ENCODE measurements around the gene PREP.

Gene PREP

DNA sequence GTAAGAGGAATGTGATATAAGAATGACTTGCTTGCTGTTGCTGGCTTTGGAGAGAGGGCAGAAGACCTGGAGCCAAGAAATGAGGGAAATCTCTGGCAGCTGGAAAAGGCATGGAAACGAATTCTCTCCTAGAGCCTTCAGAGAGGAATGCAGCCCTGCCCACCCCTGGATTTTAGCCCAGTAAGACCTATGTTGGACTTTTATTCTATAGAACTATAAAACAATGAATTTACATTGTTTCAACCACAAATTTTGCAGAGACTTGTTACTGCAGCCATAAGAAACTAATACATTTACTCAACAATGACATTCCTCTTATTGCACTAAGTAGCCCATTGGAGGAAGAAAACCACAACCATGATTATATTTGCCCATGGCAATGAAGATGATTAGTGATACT, 39.5 kb upstream of the PREP start:
- no peaks in the 10 kb centered on the region for H3K36me3 ChIP-seq
- H3K4me3 ChIP-seq (ENCODE audit: low read depth, low read length) = no peak overlapping the region
- TF ChIP-seq, protein P1, sequence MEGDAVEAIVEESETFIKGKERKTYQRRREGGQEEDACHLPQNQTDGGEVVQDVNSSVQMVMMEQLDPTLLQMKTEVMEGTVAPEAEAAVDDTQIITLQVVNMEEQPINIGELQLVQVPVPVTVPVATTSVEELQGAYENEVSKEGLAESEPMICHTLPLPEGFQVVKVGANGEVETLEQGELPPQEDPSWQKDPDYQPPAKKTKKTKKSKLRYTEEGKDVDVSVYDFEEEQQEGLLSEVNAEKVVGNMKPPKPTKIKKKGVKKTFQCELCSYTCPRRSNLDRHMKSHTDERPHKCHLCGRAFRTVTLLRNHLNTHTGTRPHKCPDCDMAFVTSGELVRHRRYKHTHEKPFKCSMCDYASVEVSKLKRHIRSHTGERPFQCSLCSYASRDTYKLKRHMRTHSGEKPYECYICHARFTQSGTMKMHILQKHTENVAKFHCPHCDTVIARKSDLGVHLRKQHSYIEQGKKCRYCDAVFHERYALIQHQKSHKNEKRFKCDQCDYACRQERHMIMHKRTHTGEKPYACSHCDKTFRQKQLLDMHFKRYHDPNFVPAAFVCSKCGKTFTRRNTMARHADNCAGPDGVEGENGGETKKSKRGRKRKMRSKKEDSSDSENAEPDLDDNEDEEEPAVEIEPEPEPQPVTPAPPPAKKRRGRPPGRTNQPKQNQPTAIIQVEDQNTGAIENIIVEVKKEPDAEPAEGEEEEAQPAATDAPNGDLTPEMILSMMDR (IDR thresholded peaks at IDR 0.05; ENCODE audit: low read depth, low read length) = no peak
- no peak for DNase-seq
- peaks cover 7% of the 10 kb centered on the region for H3K27me3 ChIP-seq
- H3K9me3 ChIP-seq = no peaks in the 10 kb centered on the region
- H3K4me1 ChIP-seq = no peaks in the 10 kb centered on the region

DNA sequence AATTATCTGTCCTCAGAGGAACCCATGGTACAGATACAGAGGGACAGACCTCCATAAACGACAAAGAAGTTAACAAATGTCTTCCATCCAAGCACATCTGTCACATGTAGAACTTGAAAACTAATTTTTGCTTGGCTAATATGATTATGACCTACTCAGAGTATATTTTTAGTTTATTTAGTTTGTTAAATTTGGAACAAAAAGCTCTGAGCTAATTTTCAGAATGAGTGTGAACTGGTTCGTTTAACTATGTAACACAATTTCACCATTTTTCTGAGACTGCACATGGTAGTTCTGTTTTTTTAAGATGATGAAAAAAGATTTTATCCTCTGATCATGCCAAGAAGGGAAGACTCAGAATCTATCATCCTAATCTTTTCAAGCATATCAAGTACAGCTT, 34.4 kb upstream of the PREP start:
- Histone ChIP-seq H3K9me3 (no peaks in the 10 kb centered on the region), H3K36me3 (no peaks in the 10 kb centered on the region), H3K27me3 (peaks cover 25% of the 10 kb centered on the region), H3K4me3 (ENCODE audit: low read depth, low read length) (no peak overlapping the region), H3K4me1 (no peaks in the 10 kb centered on the region)
- TF ChIP-seq, protein P1 (IDR thresholded peaks at IDR 0.05; ENCODE audit: low read depth, low read length) = no peak
- DNase-seq = no peak

DNA sequence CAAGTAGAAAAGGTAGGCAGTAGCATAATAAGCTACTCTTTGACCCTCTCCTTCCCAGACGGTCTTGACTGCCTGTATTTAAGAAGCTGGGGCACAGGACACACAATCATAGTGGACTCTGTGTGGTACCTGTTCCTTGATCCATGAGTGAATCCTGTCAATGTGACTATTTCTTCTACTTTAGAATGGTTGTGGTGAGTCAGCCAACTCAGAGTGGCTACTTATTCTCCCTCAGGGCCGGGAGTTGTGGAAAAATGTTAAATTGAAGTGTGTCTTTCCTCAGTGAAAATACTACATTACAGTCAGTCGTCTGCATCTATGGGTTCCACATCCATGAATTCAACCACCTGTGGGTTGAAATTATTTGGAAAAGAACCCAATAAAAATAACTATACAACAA, 30.8 kb upstream of the PREP start:
- Histone ChIP-seq H3K27me3 (peaks cover 25% of the 10 kb centered on the region), H3K4me3 (ENCODE audit: low read depth, low read length) (no peak overlapping the region), H3K9me3 (no peaks in the 10 kb centered on the region), H3K36me3 (no peaks in the 10 kb centered on the region), H3K4me1 (no peaks in the 10 kb centered on the region)
- DNase-seq = no peak
- TF ChIP-seq, protein P1 (IDR thresholded peaks at IDR 0.05; ENCODE audit: low read depth, low read length) = no peak

DNA sequence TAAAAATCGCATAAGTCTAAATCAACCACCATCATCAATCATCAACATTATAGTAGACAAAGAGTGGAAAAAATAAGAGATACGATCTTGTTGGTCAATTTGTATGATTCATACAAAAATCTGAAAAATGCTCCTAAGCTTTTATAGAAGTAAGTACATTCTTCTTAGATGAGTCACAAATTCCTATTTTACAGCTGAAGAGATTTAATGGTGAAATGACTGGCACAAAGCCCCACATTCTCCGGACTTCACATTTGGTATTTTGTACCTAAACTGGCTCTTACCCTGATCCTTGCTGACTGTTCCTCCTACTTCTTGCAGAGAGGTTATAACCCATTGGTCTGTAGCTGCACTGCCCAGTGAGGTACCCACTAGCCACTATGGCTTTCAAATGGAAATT, 29.9 kb upstream of the PREP start:
- Histone ChIP-seq H3K36me3 (no peaks in the 10 kb centered on the region), H3K27me3 (peaks cover 25% of the 10 kb centered on the region), H3K4me3 (ENCODE audit: low read depth, low read length) (no peak overlapping the region), H3K4me1 (no peaks in the 10 kb centered on the region), H3K9me3 (no peaks in the 10 kb centered on the region)
- no peak for DNase-seq
- TF ChIP-seq, protein P1 (IDR thresholded peaks at IDR 0.05; ENCODE audit: low read depth, low read length) = no peak

DNA sequence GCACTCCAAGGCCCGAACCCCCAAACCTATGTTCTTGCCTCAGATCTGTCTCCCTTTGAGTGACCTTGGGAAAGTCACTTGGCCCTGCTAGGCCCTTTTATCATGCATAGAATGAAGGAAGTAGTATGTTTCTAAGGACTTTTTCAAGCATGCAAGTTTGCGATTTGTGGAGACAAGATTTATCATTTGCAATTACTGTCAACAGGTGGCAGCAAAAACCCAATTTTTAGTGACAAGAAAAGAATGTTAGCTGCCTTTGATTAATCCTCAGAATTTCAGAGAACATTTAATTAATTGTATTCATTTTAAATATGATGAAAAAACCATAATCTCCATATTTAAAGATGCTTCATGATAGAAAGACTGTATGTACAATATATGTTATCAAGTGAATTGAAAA, 28.3 kb upstream of the PREP start:
- Histone ChIP-seq H3K9me3 (no peaks in the 10 kb centered on the region), H3K27me3 (peaks cover 22% of the 10 kb centered on the region), H3K36me3 (no peaks in the 10 kb centered on the region), H3K4me3 (ENCODE audit: low read depth, low read length) (no peak overlapping the region), H3K4me1 (no peaks in the 10 kb centered on the region)
- DNase-seq = peak; percentile 14
- TF ChIP-seq, protein P1 (IDR thresholded peaks at IDR 0.05; ENCODE audit: low read depth, low read length) = peak; percentile 53

DNA sequence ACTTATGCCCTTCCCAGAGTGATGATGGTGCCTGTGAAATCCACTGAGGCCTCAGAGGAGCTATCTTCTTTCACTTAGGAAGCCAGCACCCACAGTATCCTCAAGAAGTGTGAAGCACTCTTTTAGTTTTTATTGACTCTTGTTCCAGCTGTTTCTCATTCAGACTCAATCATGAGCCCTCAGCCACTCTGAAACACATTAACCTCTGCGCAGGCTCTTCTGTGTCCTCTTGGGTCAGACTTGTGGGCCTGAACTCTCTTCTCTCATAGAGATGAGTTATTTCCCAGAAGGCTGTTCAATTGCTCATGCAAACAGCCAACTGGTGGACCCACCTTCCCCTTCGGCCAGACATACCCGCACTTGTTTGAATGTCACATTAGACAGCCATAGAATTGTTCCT, 27.8 kb upstream of the PREP start:
- no peaks in the 10 kb centered on the region for H3K36me3 ChIP-seq
- TF ChIP-seq, protein P1 (IDR thresholded peaks at IDR 0.05; ENCODE audit: low read depth, low read length) = no peak
- H3K27me3 ChIP-seq = peaks cover 16% of the 10 kb centered on the region
- H3K9me3 ChIP-seq = no peaks in the 10 kb centered on the region
- no peak overlapping the region for H3K4me3 ChIP-seq (ENCODE audit: low read depth, low read length)
- DNase-seq = no peak
- no peaks in the 10 kb centered on the region for H3K4me1 ChIP-seq

Data from BE2C (cell line).